Measurements from ENCODE around the gene MYO7A. TPM values are rescaled to one million over a fixed set of nuclear protein-coding genes. Genes with fewer than 3 reads are reported as not detected.
A peak's percentile ranks its signal among the peaks of the same experiment; 100 is the strongest.

The MYO7A gene
- total RNA-seq, 1 experiment from 2014 or later, result 2.5 TPM

DNA sequence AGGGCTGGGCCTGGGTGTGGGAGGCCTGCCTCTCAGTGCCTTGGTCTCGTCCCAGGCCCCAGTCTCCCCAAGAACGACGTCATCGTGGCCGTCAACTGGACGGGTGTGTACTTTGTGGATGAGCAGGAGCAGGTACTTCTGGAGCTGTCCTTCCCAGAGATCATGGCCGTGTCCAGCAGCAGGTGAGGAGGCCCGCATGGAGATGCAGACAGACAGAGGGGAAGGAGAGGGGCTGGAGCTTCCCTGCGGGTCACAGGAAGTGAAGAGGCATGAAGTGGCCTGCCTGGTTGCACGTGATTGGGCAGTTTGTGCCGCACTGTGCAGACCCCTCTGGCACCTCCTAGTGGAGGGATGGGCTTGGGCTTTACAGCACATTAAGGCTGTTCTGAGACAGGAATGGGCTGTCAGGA lies 70.4 kb downstream of the MYO7A start:
- Mint-ChIP-seq H3K4me3 (no peak overlapping the region), H3K9me3 (no peaks in the 10 kb centered on the region), H3K27ac (0 out of 2 replicates have a peak overlapping the region, but pooled peaks have one; percentile 47), H3K4me1 (peaks cover 5% of the 10 kb centered on the region), H3K36me3 (no peaks in the 10 kb centered on the region), H3K27me3 (ENCODE audit: low read depth) (no peaks in the 10 kb centered on the region)
- DNase-seq (ENCODE audit: low spot score) (peak; percentile 82), ATAC-seq (peak; percentile 90)
- TF ChIP-seq CREB1 (CRISPR knock-in tag; IDR thresholded peaks at IDR 0.05) (no peak), NFYB (CRISPR knock-in tag; conservative IDR thresholded peaks at IDR 0.05; ENCODE audit: low read depth) (peak; percentile 35; the same call in 1 of the 2 replicates), ZSCAN18 (CRISPR knock-in tag; IDR thresholded peaks at IDR 0.05) (no peak), ETV6 (CRISPR knock-in tag; IDR thresholded peaks at IDR 0.05) (0 out of 2 replicates have a peak, but pooled peaks have one; percentile 53), USF2 (CRISPR knock-in tag; IDR thresholded peaks at IDR 0.05) (peak; percentile 69), FOXP4 (CRISPR knock-in tag; IDR thresholded peaks at IDR 0.05) (0 out of 2 replicates have a peak, but pooled peaks have one; percentile 31), TEAD1 (CRISPR knock-in tag; IDR thresholded peaks at IDR 0.05) (peak; percentile 17; the same call in 1 of the 2 replicates), MAX (CRISPR knock-in tag; IDR thresholded peaks at IDR 0.05) (peak; percentile 71; the same call in 1 of the 2 replicates)
- TF ChIP-seq, protein P1, sequence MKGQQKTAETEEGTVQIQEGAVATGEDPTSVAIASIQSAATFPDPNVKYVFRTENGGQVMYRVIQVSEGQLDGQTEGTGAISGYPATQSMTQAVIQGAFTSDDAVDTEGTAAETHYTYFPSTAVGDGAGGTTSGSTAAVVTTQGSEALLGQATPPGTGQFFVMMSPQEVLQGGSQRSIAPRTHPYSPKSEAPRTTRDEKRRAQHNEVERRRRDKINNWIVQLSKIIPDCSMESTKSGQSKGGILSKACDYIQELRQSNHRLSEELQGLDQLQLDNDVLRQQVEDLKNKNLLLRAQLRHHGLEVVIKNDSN (CRISPR knock-in tag; IDR thresholded peaks at IDR 0.05), result 0 out of 2 replicates have a peak, but pooled peaks have one; percentile 16
- TF ChIP-seq, protein P2, sequence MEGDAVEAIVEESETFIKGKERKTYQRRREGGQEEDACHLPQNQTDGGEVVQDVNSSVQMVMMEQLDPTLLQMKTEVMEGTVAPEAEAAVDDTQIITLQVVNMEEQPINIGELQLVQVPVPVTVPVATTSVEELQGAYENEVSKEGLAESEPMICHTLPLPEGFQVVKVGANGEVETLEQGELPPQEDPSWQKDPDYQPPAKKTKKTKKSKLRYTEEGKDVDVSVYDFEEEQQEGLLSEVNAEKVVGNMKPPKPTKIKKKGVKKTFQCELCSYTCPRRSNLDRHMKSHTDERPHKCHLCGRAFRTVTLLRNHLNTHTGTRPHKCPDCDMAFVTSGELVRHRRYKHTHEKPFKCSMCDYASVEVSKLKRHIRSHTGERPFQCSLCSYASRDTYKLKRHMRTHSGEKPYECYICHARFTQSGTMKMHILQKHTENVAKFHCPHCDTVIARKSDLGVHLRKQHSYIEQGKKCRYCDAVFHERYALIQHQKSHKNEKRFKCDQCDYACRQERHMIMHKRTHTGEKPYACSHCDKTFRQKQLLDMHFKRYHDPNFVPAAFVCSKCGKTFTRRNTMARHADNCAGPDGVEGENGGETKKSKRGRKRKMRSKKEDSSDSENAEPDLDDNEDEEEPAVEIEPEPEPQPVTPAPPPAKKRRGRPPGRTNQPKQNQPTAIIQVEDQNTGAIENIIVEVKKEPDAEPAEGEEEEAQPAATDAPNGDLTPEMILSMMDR (IDR thresholded peaks at IDR 0.05), result peak; percentile 39
- TF ChIP-seq, protein P3, sequence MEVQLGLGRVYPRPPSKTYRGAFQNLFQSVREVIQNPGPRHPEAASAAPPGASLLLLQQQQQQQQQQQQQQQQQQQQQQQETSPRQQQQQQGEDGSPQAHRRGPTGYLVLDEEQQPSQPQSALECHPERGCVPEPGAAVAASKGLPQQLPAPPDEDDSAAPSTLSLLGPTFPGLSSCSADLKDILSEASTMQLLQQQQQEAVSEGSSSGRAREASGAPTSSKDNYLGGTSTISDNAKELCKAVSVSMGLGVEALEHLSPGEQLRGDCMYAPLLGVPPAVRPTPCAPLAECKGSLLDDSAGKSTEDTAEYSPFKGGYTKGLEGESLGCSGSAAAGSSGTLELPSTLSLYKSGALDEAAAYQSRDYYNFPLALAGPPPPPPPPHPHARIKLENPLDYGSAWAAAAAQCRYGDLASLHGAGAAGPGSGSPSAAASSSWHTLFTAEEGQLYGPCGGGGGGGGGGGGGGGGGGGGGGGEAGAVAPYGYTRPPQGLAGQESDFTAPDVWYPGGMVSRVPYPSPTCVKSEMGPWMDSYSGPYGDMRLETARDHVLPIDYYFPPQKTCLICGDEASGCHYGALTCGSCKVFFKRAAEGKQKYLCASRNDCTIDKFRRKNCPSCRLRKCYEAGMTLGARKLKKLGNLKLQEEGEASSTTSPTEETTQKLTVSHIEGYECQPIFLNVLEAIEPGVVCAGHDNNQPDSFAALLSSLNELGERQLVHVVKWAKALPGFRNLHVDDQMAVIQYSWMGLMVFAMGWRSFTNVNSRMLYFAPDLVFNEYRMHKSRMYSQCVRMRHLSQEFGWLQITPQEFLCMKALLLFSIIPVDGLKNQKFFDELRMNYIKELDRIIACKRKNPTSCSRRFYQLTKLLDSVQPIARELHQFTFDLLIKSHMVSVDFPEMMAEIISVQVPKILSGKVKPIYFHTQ (CRISPR knock-in tag; IDR thresholded peaks at IDR 0.05), result no peak
- CTCF ChIA-PET, result interaction anchor here (0.5 to 2.4 kb wide), 34 partner anchors 10 to 636 kb away, joined by 3 to 14 read pairs (median 4); partner anchors contain the start of genes AQP11 and MYO7A
- POLR2A ChIA-PET, result no interaction called here

DNA sequence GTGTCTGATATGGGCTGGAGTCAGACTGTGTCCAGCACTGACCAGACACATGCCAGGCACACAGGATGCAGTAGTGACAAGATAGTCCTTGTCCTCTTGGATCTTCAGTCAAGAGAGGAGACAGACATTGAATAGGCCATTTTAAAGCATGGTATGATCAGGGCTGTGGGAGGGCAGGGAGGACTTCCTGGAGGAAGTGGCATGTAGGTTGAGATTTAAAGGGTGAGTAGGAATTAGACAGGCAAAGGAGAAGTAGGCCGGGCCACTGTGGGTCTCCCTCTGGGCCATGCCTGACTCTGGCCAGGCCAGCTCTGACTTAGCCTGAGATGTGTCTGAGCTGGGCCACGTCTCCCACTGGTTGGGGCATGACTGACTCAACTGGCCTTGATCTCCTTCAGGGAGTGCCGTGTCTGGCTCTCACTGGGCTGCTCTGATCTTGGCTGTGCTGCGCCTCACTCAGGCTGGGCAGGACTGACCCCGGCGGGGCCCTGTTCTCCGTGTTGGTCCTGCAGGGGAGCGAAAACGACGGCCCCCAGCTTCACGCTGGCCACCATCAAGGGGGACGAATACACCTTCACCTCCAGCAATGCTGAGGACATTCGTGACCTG lies 71.2 kb downstream of the MYO7A start:
- ATAC-seq (no peak), DNase-seq (ENCODE audit: low spot score) (no peak)
- Mint-ChIP-seq H3K27me3 (ENCODE audit: low read depth) (no peaks in the 10 kb centered on the region), H3K36me3 (no peaks in the 10 kb centered on the region), H3K27ac (no peak overlapping the region), H3K4me3 (no peak overlapping the region), H3K9me3 (no peaks in the 10 kb centered on the region), H3K4me1 (peaks cover 7% of the 10 kb centered on the region)
- ChIA-PET CTCF (interaction anchor here (0.5 to 2.4 kb wide), 24 partner anchors 11 to 635 kb away, joined by 3 to 14 read pairs (median 4); partner anchors contain the start of genes AQP11 and MYO7A), POLR2A (no interaction called here)
- TF ChIP-seq EMX1 (CRISPR knock-in tag; IDR thresholded peaks at IDR 0.05) (no peak), ZMAT4 (CRISPR knock-in tag; IDR thresholded peaks at IDR 0.05) (no peak), ATF1 (CRISPR knock-in tag; IDR thresholded peaks at IDR 0.05) (no peak), MXD4 (CRISPR knock-in tag; IDR thresholded peaks at IDR 0.05; ENCODE audit: borderline replicate concordance) (no peak)
- TF ChIP-seq, protein P4, sequence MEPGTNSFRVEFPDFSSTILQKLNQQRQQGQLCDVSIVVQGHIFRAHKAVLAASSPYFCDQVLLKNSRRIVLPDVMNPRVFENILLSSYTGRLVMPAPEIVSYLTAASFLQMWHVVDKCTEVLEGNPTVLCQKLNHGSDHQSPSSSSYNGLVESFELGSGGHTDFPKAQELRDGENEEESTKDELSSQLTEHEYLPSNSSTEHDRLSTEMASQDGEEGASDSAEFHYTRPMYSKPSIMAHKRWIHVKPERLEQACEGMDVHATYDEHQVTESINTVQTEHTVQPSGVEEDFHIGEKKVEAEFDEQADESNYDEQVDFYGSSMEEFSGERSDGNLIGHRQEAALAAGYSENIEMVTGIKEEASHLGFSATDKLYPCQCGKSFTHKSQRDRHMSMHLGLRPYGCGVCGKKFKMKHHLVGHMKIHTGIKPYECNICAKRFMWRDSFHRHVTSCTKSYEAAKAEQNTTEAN (CRISPR knock-in tag; IDR thresholded peaks at IDR 0.05), result no peak
- TF ChIP-seq, protein P5, sequence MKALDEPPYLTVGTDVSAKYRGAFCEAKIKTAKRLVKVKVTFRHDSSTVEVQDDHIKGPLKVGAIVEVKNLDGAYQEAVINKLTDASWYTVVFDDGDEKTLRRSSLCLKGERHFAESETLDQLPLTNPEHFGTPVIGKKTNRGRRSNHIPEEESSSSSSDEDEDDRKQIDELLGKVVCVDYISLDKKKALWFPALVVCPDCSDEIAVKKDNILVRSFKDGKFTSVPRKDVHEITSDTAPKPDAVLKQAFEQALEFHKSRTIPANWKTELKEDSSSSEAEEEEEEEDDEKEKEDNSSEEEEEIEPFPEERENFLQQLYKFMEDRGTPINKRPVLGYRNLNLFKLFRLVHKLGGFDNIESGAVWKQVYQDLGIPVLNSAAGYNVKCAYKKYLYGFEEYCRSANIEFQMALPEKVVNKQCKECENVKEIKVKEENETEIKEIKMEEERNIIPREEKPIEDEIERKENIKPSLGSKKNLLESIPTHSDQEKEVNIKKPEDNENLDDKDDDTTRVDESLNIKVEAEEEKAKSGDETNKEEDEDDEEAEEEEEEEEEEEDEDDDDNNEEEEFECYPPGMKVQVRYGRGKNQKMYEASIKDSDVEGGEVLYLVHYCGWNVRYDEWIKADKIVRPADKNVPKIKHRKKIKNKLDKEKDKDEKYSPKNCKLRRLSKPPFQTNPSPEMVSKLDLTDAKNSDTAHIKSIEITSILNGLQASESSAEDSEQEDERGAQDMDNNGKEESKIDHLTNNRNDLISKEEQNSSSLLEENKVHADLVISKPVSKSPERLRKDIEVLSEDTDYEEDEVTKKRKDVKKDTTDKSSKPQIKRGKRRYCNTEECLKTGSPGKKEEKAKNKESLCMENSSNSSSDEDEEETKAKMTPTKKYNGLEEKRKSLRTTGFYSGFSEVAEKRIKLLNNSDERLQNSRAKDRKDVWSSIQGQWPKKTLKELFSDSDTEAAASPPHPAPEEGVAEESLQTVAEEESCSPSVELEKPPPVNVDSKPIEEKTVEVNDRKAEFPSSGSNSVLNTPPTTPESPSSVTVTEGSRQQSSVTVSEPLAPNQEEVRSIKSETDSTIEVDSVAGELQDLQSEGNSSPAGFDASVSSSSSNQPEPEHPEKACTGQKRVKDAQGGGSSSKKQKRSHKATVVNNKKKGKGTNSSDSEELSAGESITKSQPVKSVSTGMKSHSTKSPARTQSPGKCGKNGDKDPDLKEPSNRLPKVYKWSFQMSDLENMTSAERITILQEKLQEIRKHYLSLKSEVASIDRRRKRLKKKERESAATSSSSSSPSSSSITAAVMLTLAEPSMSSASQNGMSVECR (CRISPR knock-in tag; IDR thresholded peaks at IDR 0.05; ENCODE audit: borderline replicate concordance), result no peak
